Activated CD4-positive, alpha-beta memory T cell treated with anti-CD3 and anti-CD28 coated beads for 36 hours (primary cell): Measurements from ENCODE around the gene THYN1. TPM values are rescaled to one million over a fixed set of nuclear protein-coding genes. Genes with fewer than 3 reads are reported as not detected.
"Not testable (repeated sequence)": the region's sequence is repeated elsewhere in the genome, so short reads cannot be mapped to it uniquely, and the experiment has no call there.

Experiments used
- CTCF ChIA-PET: fragments of 350-600 bp; sonication (Branson Sonifier 250); formaldehyde crosslinking; loops from one replicate; lab custom pipeline; 2021; ENCODE audit warnings: antibody characterized with exemption, inconsistent platforms; lab: Charles Lee
- POLR2A ChIA-PET: fragments of 350-600 bp; sonication (Branson Sonifier 250); formaldehyde crosslinking; loops from one replicate; lab custom pipeline; 2021; ENCODE audit warnings: antibody characterized with exemption; lab: Charles Lee
- DNase-seq: peaks from one replicate; pipeline ENCODE4 v3.0.0-alpha.2; 2020
- H3K27ac Mint-ChIP-seq: one replicate; pipeline ENCODE4 v1.8.0; 2021; ENCODE audit warnings: mixed read lengths
- H3K27me3 Mint-ChIP-seq: one replicate; pipeline ENCODE4 v1.8.0; 2021; ENCODE audit warnings: mixed read lengths
- H3K36me3 Mint-ChIP-seq: one replicate; pipeline ENCODE4 v1.8.0; 2021; ENCODE audit warnings: mixed read lengths
- H3K4me1 Mint-ChIP-seq: one replicate; pipeline ENCODE4 v1.8.0; 2021; ENCODE audit warnings: low read depth, mixed read lengths
- H3K4me3 Mint-ChIP-seq: one replicate; pipeline ENCODE4 v1.8.0; 2021; ENCODE audit warnings: mild to moderate bottlenecking, mixed read lengths
- H3K9me3 Mint-ChIP-seq: one replicate; pipeline ENCODE4 v1.8.0; 2021; ENCODE audit warnings: mixed read lengths
- intact Hi-C: fragments of 100-400 bp; cut with micrococcal nuclease; formaldehyde crosslinking; loops from one replicate; pipeline ENCODE4 v1.15.1; 2023
- total RNA-seq, 2 experiments: library from RNA; stranded (reverse); gene quantifications; one replicate each; pipeline ENCODE4 v1.2.3, GENCODE V29; 2021

Gene THYN1
- 10 to 100 TPM; 74.0 to 74.3 TPM for total RNA-seq

DNA sequence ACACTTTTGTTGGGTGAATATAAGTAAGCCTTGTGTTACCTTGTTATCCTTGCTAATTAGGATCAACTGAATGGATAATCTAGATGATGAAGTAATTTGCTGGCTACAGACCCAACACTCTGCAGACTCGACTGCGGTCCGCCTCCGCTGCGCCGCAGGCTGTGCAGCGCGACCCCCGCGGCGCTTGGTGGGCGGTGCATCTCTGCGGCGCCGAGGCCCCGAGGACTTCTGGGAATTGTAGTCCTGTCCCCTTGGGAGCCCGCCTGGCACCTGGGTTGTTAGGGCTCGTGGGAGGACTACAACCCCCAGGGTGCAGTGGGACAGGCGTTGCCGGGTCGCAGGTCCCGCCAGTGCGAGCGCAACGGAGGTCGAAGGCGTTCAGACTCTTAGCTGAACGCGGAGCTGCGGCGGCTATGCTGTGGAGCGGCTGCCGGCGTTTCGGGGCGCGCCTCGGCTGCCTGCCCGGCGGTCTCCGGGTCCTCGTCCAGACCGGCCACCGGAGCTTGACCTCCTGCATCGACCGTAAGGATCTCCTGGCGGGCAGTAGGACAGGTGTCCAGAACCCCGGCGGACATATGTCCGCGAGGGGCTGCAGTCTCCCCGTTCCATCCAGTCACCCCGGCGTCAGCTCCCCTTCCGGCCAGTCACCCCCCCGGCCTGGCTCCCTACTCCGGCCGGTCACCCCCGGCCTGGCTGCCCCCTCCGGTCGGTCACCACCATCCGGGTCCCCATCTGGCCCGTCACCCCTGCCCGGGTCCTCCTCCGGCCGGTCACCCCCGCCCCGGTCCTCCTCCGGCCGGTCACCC is at the start of gene THYN1, which contains the start of gene ACAD8:
Gene THYN1 (minus strand): TSS at position 165 of the 806 bp plus-strand sequence. CDS start 470 bp downstream, outside the sequence.
Gene ACAD8 (plus strand): TSS at position 381 of the 806 bp plus-strand sequence. CDS start 33 bp downstream, at position 414.
- Mint-ChIP-seq H3K4me1 (peaks cover 40% of the 10 kb centered on the region), H3K4me3 (peak within 1 kb of the TSS; percentile 89), H3K36me3 (peaks cover 13% of the 10 kb centered on the region), H3K9me3 (no peaks in the 10 kb centered on the region), H3K27ac (peak within 1 kb of the TSS; percentile 89), H3K27me3 (no peaks in the 10 kb centered on the region)
- CTCF ChIA-PET = interaction anchor here (0.6 to 5.0 kb wide), 7 partner anchors 9 to 47 kb away, joined by 3 to 32 read pairs (median 6); partner anchors contain the start of genes GLB1L3, NCAPD3 and VPS26B
- DNase-seq = peak; percentile 97
- intact Hi-C loops = loop anchor here (1.0 to 5.0 kb wide), 6 partner anchors 22 to 325 kb away; partner anchors contain the start of genes GLB1L2 and VPS26B
- POLR2A ChIA-PET = interaction anchor here (0.9 to 7.9 kb wide), 4 partner anchors 19 to 29 kb away, joined by 4 to 67 read pairs (median 6); partner anchors contain the start of genes GLB1L3, NCAPD3 and VPS26B

DNA sequence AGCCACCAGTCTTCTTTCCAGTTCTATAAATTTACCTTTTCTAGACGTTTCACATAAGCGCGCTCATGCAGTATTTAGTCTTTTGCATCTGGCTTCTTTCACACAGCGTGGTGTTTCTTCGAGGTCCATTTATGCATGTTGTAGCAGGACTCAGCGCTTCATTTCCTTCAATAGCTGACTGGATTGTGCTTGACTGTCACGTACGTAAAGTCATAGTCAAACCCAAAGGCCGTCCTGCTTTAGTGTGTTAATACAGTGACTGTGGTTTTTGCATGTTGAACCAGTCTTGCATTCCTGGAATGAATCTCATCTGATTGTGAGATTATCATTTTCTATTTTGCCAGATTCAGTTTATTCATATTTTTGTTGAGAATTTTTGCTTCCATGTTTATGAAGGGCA is 41.5 kb upstream of the THYN1 start:
- no peak overlapping the region for H3K4me3 Mint-ChIP-seq
- H3K27me3 Mint-ChIP-seq = no peaks in the 10 kb centered on the region
- intact Hi-C loops = no loop called here
- H3K9me3 Mint-ChIP-seq = no peaks in the 10 kb centered on the region
- peaks cover 6% of the 10 kb centered on the region for H3K36me3 Mint-ChIP-seq
- H3K4me1 Mint-ChIP-seq = no peaks in the 10 kb centered on the region
- POLR2A ChIA-PET = no interaction called here
- H3K27ac Mint-ChIP-seq = no peak overlapping the region
- DNase-seq = no peak
- CTCF ChIA-PET = interaction anchor here (1.3 kb wide), 1 partner anchor 19 kb away, joined by 4 read pairs; the partner anchor contains the start of gene GLB1L3

DNA sequence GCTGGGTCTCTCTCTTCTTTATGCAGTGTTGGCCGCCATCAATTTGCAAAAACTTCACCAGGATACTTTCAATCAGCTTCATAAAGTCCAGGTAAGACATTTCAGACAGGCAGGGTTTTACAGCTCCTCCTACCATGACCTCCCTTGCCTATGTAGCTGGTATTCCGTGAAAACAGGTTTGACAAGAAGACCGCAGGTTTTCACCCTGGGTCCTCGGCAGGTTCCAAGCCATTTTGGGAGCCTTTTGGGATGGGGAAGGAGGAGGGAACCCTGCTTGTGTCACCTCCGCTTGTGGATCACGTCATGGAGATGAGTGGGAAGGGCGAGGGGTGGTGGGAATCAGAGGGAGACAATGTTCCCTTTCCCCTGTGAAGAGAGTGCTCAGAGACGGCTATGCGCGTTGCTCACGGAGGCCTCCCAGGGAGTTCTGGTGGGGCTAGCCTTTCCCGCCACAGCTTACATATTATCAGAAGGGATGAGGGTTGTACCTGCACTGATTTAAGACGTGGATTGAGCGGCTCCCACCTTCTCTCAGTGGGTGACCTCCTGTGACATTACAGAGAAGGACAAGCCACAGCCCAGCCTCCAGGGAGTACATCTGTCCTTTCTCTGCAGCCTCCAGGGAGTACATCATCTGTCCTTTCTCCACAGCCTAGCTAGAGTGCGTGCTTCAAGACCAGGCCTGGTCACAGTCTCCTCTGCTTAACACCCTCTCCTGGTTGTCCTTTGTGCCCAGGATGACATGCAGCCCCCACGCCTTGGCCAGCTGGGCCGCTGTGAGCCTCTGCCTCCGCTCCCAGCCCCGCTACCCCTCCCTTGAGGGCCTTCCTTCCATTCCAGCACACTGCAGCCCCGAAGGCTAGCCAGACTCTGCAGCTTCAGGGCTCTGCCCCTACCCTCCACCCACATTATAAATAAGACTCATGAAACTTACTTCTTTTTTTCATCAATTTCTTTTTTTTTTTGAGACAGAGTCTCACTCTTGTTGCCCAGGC is 40.3 kb upstream of the THYN1 start:
- no peak overlapping the region for H3K27ac Mint-ChIP-seq
- H3K4me1 Mint-ChIP-seq = no peaks in the 10 kb centered on the region
- no peak for DNase-seq
- H3K4me3 Mint-ChIP-seq = no peak overlapping the region
- H3K9me3 Mint-ChIP-seq = no peaks in the 10 kb centered on the region
- peaks cover 6% of the 10 kb centered on the region for H3K36me3 Mint-ChIP-seq
- no peaks in the 10 kb centered on the region for H3K27me3 Mint-ChIP-seq
- ChIA-PET CTCF (no interaction called here), POLR2A (no interaction called here)
- intact Hi-C loops = no loop called here

GRCh38 chr11:134292661-134293060 is 39.5 kb upstream of the THYN1 start:
- peaks cover 6% of the 10 kb centered on the region for H3K36me3 Mint-ChIP-seq
- no peaks in the 10 kb centered on the region for H3K9me3 Mint-ChIP-seq
- H3K4me3 Mint-ChIP-seq = no peak overlapping the region
- no peak for DNase-seq
- H3K27me3 Mint-ChIP-seq = no peaks in the 10 kb centered on the region
- ChIA-PET POLR2A (no interaction called here), CTCF (no interaction called here)
- intact Hi-C loops = no loop called here
- H3K27ac Mint-ChIP-seq = no peak overlapping the region
- no peaks in the 10 kb centered on the region for H3K4me1 Mint-ChIP-seq

GRCh38 chr11:134291196-134291595 is 38.0 kb upstream of the THYN1 start:
- POLR2A ChIA-PET = no interaction called here
- Mint-ChIP-seq H3K27me3 (no peaks in the 10 kb centered on the region), H3K27ac (no peak overlapping the region), H3K9me3 (no peaks in the 10 kb centered on the region), H3K4me1 (no peaks in the 10 kb centered on the region), H3K36me3 (peaks cover 6% of the 10 kb centered on the region), H3K4me3 (no peak overlapping the region)
- CTCF ChIA-PET = interaction anchor here (0.7 kb wide), 1 partner anchor 15 kb away, joined by 3 read pairs; no protein-coding TSS in a partner anchor
- intact Hi-C loops = no loop called here
- no peak for DNase-seq

DNA sequence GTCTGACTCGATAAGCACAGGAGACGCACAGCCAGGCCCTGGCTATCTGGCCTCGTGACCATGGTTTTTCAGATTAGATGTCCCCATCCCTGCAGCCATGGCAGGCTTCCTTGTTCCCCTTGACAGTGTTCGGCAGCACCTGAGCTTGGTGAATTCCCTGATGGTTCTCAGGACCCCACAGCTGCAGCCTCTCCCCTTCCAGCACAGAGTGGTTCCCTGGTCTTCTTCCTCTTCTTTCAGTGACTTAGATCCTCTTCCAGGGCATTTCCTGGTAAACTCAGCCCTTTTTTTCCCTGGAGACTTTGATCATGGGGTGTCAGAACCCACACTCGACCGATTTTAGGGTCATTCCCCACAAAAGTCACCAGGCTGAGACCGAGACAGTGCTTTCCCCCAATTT is 37.5 kb upstream of the THYN1 start:
- Mint-ChIP-seq H3K9me3 (no peaks in the 10 kb centered on the region), H3K27ac (no peak overlapping the region), H3K27me3 (no peaks in the 10 kb centered on the region), H3K36me3 (peaks cover 3% of the 10 kb centered on the region), H3K4me3 (no peak overlapping the region), H3K4me1 (no peaks in the 10 kb centered on the region)
- DNase-seq = no peak
- ChIA-PET CTCF (no interaction called here), POLR2A (no interaction called here)
- intact Hi-C loops = no loop called here

DNA sequence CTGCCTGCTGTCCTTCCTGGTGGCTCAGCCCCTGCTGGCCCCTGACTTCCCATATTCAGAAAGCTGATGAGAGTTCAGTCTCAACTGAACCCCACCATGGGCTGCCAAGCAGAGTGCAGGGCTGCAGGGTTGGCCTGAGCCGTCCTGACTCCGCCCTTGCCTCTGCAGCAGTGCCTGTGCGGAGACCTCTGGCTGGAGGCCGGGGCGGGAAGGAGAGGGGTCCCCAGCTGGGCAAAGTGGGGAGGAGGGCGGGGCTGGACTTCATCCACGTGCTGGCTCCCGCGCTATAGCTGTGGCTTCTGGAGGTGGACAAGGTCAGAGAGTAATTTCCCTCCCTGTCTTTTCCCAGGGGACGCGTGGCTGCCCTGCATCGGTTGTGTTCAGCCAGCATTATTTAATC is 36.6 kb upstream of the THYN1 start:
- Mint-ChIP-seq H3K36me3 (peaks cover 3% of the 10 kb centered on the region), H3K27ac (no peak overlapping the region), H3K4me3 (no peak overlapping the region), H3K9me3 (no peaks in the 10 kb centered on the region), H3K27me3 (no peaks in the 10 kb centered on the region), H3K4me1 (no peaks in the 10 kb centered on the region)
- POLR2A ChIA-PET = no interaction called here
- DNase-seq = no peak
- intact Hi-C loops = no loop called here
- CTCF ChIA-PET = no interaction called here

- Mint-ChIP-seq H3K9me3 (no peaks in the 10 kb centered on the region), H3K36me3 (peaks cover under 1% of the 10 kb centered on the region), H3K27ac (no peak overlapping the region), H3K4me1 (no peaks in the 10 kb centered on the region), H3K4me3 (no peak overlapping the region), H3K27me3 (no peaks in the 10 kb centered on the region)
- CTCF ChIA-PET = no interaction called here
- intact Hi-C loops = no loop called here
- no peak for DNase-seq
- POLR2A ChIA-PET = no interaction called here
These were observed 36.0 kb upstream of the THYN1 start for GRCh38 chr11:134289167-134289566.

- ChIA-PET POLR2A (no interaction called here), CTCF (no interaction called here)
- intact Hi-C loops = no loop called here
- Mint-ChIP-seq H3K4me3 (no peak overlapping the region), H3K36me3 (peaks cover 2% of the 10 kb centered on the region), H3K4me1 (no peaks in the 10 kb centered on the region), H3K27ac (no peak overlapping the region), H3K9me3 (no peaks in the 10 kb centered on the region), H3K27me3 (no peaks in the 10 kb centered on the region)
- no peak for DNase-seq
These were observed 35.3 kb upstream of the THYN1 start for GRCh38 chr11:134288486-134288885.

DNA sequence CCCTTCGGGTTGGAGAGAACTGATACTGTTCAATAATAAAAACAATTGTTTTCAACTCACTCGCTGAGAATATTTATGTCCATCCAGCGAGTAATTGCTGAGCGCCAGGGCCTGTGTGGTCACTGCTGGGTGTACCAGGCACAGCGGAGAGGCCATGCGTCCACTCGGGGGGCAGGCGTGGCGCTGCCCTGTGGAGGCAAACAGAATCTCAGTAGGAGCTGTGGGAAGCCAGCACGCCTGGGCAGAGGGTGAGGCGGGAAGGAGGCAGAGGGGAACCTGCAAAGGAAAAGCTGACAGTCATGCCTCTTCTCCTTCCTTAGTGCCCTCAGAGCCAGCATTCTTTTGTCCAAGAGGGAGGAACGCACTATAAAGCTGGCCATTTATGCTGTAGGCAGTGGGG is 34.4 kb upstream of the THYN1 start:
- no peaks in the 10 kb centered on the region for H3K27me3 Mint-ChIP-seq
- no peak overlapping the region for H3K27ac Mint-ChIP-seq
- peaks cover 2% of the 10 kb centered on the region for H3K36me3 Mint-ChIP-seq
- ChIA-PET CTCF (no interaction called here), POLR2A (no interaction called here)
- no peaks in the 10 kb centered on the region for H3K9me3 Mint-ChIP-seq
- intact Hi-C loops = no loop called here
- no peak for DNase-seq
- H3K4me3 Mint-ChIP-seq = no peak overlapping the region
- no peaks in the 10 kb centered on the region for H3K4me1 Mint-ChIP-seq

DNA sequence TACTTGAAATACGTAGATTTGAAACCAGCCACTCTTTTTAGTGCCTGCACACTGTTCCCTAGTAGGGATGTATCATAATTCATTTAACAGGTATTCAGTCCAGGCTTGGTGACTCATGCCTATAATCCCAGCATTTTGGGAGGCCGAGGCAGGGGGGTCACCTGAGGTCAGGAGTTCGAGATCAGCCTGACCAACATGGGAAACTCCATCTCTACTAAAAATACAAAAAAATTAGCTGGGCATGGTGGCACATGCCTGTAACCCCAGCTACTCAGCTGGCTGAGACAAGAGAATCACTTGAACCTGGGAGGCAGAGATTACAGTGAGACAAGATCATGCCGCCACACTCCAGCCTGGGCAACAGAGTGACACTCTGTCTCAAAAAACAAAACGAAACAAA is 31.2 kb upstream of the THYN1 start:
- H3K36me3 Mint-ChIP-seq, H3K27ac Mint-ChIP-seq, H3K4me3 Mint-ChIP-seq, POLR2A ChIA-PET, H3K4me1 Mint-ChIP-seq, DNase-seq, CTCF ChIA-PET, intact Hi-C loops, H3K27me3 Mint-ChIP-seq, H3K9me3 Mint-ChIP-seq: not testable (repeated sequence)
